Trophoblast cell (in vitro differentiated cells and primary cell): ENCODE results near the gene CDK12.
"Not testable (repeated sequence)": the region's sequence is repeated elsewhere in the genome, so short reads cannot be mapped to it uniquely, and the experiment has no call there.

Source experiments
- DNase-seq, 2 donors: peaks; one replicate each; pipeline ENCODE4 v3.0.0-alpha.2; 2016
- H2AFZ ChIP-seq: 2 replicates; pipeline ENCODE4 v1.6.1; 2013; ENCODE audit warnings: low read length, moderate library complexity, mild to moderate bottlenecking; ENCODE audit not compliant: insufficient read depth, poor library complexity
- H2AK5ac ChIP-seq: 2 replicates; pipeline ENCODE4 v1.6.1; 2013; ENCODE audit warnings: mild to moderate bottlenecking, low read length
- H2BK120ac ChIP-seq: 2 replicates; pipeline ENCODE4 v1.6.1; 2013; ENCODE audit warnings: low read length, mild to moderate bottlenecking, moderate library complexity; ENCODE audit not compliant: insufficient read depth, poor library complexity
- H2BK12ac ChIP-seq: 2 replicates; pipeline ENCODE4 v1.6.1; 2013; ENCODE audit warnings: mild to moderate bottlenecking, low read length, moderate library complexity
- H2BK5ac ChIP-seq: 2 replicates; pipeline ENCODE4 v1.6.1; 2013; ENCODE audit warnings: low read length, low read depth, moderate library complexity, mild to moderate bottlenecking; ENCODE audit not compliant: poor library complexity
- H3K14ac ChIP-seq: 2 replicates; pipeline ENCODE4 v1.6.1; 2013; ENCODE audit warnings: mild to moderate bottlenecking, low read length
- H3K18ac ChIP-seq: 2 replicates; pipeline ENCODE4 v1.6.1; 2013; ENCODE audit warnings: mild to moderate bottlenecking, low read length
- H3K23ac ChIP-seq: 2 replicates; pipeline ENCODE4 v1.6.1; 2013; ENCODE audit warnings: low read length
- H3K27ac ChIP-seq: 2 replicates; pipeline ENCODE4 v1.5.1; 2013; ENCODE audit warnings: low read depth, mild to moderate bottlenecking, inconsistent platforms, low read length, moderate library complexity
- H3K27me3 ChIP-seq: 2 replicates; pipeline ENCODE4 v1.6.1; 2013; ENCODE audit warnings: inconsistent platforms, mild to moderate bottlenecking, low read length, moderate library complexity; ENCODE audit not compliant: insufficient read depth
- H3K36me3 ChIP-seq, 2 experiments: 1 replicate in 1 of 2; 2 replicates in 1 of 2; pipeline ENCODE4 v1.6.1; 2013; ENCODE audit warnings: low read length in 2 of 2, mild to moderate bottlenecking in 2 of 2, moderate library complexity in 1 of 2; ENCODE audit not compliant: insufficient read depth in 2 of 2, control insufficient read depth in 1 of 2
- H3K4ac ChIP-seq: 2 replicates; pipeline ENCODE4 v1.6.1; 2013; ENCODE audit warnings: low read depth, mild to moderate bottlenecking, low read length, moderate library complexity
- H3K4me1 ChIP-seq, 2 experiments: 1 replicate in 1 of 2; 2 replicates in 1 of 2; pipeline ENCODE4 v1.6.1; 2013; ENCODE audit warnings: low read length in 2 of 2, mild to moderate bottlenecking in 2 of 2, moderate library complexity in 1 of 2; ENCODE audit not compliant: insufficient read depth in 2 of 2, control insufficient read depth in 1 of 2
- H3K4me2 ChIP-seq: 2 replicates; pipeline ENCODE4 v1.6.1; 2013; ENCODE audit warnings: inconsistent platforms, mild to moderate bottlenecking, low read length, moderate library complexity
- H3K4me3 ChIP-seq: 2 replicates; pipeline ENCODE4 v1.5.1; 2013; ENCODE audit warnings: mild to moderate bottlenecking, low read depth, low read length, inconsistent platforms
- H3K79me1 ChIP-seq: one replicate; pipeline ENCODE4 v1.6.1; 2013; ENCODE audit warnings: low read length
- H3K79me2 ChIP-seq: 2 replicates; pipeline ENCODE4 v1.6.1; 2013; ENCODE audit warnings: low read length, mild to moderate bottlenecking; ENCODE audit not compliant: control insufficient read depth, insufficient read depth, poor library complexity
- H3K9ac ChIP-seq: 2 replicates; pipeline ENCODE4 v1.6.1; 2013; ENCODE audit warnings: mild to moderate bottlenecking, low read length
- H3K9me3 ChIP-seq: 2 replicates; pipeline ENCODE4 v1.6.1; 2013; ENCODE audit warnings: low read depth, mild to moderate bottlenecking, control low read depth, inconsistent platforms, low read length; ENCODE audit not compliant: insufficient read depth
- H4K12ac ChIP-seq: 2 replicates; pipeline ENCODE4 v1.6.1; 2013; ENCODE audit warnings: low read depth, mild to moderate bottlenecking, low read length, moderate library complexity
- H4K8ac ChIP-seq: 2 replicates; pipeline ENCODE4 v1.6.1; 2013; ENCODE audit warnings: low read depth, mild to moderate bottlenecking, low read length, moderate library complexity
- H4K91ac ChIP-seq: one replicate; pipeline ENCODE4 v1.6.1; 2013; ENCODE audit warnings: low read depth, mild to moderate bottlenecking, low read length, moderate library complexity
- WGBS: extraction: QIAGEN DNeasy Blood & Tissue Kit; methylation state at CpG from one replicate; pipeline ENCODE4 v1.1.7; 2013; ENCODE audit warnings: missing lambda C conversion rate; ENCODE audit not compliant: insufficient read length, insufficient coverage; ENCODE audit errors: extremely low coverage; 5-methylcytosine and 5-hydroxymethylcytosine counted together

Gene CDK12

DNA sequence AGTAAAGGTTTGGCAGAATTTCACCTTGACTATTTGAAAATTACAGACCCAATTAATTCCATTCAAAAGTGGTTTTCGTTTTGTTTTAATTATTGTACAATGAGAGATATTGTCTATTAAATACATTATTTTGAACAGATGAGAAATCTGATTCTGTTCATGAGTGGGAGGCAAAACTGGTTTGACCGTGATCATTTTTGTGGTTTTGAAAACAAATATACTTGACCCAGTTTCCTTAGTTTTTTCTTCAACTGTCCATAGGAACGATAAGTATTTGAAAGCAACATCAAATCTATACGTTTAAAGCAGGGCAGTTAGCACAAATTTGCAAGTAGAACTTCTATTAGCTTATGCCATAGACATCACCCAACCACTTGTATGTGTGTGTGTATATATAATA, 72.6 kb downstream of the CDK12 start:
- H3K4ac ChIP-seq: no peak overlapping the region
- H3K9ac ChIP-seq: no peak overlapping the region
- peaks cover 9 to 12% of the 10 kb centered on the region in 2 experiments for H3K36me3 ChIP-seq
- H2AFZ ChIP-seq: no peak overlapping the region
- H3K23ac ChIP-seq: no peak overlapping the region
- no peak overlapping the region for H3K4me3 ChIP-seq
- H2BK5ac ChIP-seq: no peak overlapping the region
- H3K4me2 ChIP-seq: no peak overlapping the region
- no peak overlapping the region for H2AK5ac ChIP-seq
- no peak overlapping the region for H3K27ac ChIP-seq
- no peaks in the 10 kb centered on the region for H3K27me3 ChIP-seq
- WGBS: no CpG with 5 or more reads among the region's 4 CpGs
- H3K14ac ChIP-seq: no peak overlapping the region
- peak in 1 of 2 donors; percentile 4 for DNase-seq
- H4K12ac ChIP-seq: no peak overlapping the region
- H3K18ac ChIP-seq: no peak overlapping the region
- H3K79me1 ChIP-seq: no peaks in the 10 kb centered on the region
- no peaks in the 10 kb centered on the region for H3K4me1 ChIP-seq
- no peaks in the 10 kb centered on the region for H3K9me3 ChIP-seq
- H3K79me2 ChIP-seq: no peaks in the 10 kb centered on the region
- no peak overlapping the region for H2BK120ac ChIP-seq
- no peak overlapping the region for H4K91ac ChIP-seq
- no peak overlapping the region for H2BK12ac ChIP-seq
- no peak overlapping the region for H4K8ac ChIP-seq

DNA sequence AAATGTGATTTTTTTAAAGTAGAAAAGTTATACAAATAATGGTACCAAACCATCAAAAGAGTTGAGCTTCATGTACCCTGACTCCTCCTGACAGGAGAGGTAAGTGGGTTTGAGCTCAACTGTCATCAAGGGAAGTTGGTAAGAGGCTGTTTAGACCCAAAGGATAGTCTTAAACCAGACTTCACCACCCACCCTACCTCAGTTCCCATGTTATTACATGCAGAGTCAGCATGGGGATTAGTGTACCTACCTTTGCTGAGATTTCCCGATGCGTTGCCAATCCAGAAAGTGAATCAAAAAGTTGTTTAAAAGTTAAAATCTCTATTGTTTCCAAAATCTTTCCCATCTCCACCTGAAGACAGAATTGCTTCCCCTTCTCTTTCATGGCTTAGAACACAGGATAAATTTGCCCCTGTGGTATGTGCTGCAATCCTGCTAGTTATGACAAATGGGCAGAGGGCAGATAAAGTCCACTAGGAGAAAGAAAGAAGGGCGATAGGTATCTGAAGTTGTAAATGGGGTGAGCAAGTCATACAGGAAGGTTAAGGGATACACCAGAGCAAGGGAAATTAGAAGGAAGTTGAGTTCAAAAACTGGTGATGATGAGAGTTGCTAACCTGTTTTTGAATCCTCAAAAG, 73.6 kb downstream of the CDK12 start:
- H3K4me3 ChIP-seq: no peak overlapping the region
- H2BK12ac ChIP-seq: no peak overlapping the region
- no peak overlapping the region for H4K91ac ChIP-seq
- H3K27me3 ChIP-seq: no peaks in the 10 kb centered on the region
- no peak overlapping the region for H3K23ac ChIP-seq
- H2BK120ac ChIP-seq: no peak overlapping the region
- H3K4me1 ChIP-seq: no peaks in the 10 kb centered on the region
- H3K27ac ChIP-seq: no peak overlapping the region
- no CpG with 5 or more reads among the region's 3 CpGs for WGBS
- H2AFZ ChIP-seq: no peak overlapping the region
- H3K4ac ChIP-seq: no peak overlapping the region
- no peaks in the 10 kb centered on the region for H3K79me1 ChIP-seq
- no peak for DNase-seq
- no peak overlapping the region for H2BK5ac ChIP-seq
- no peak overlapping the region for H3K9ac ChIP-seq
- no peak overlapping the region for H3K4me2 ChIP-seq
- no peak overlapping the region for H4K8ac ChIP-seq
- no peak overlapping the region for H2AK5ac ChIP-seq
- no peak overlapping the region for H4K12ac ChIP-seq
- no peak overlapping the region for H3K14ac ChIP-seq
- no peaks in the 10 kb centered on the region for H3K9me3 ChIP-seq
- H3K79me2 ChIP-seq: no peaks in the 10 kb centered on the region
- H3K18ac ChIP-seq: no peak overlapping the region
- peaks cover 9 to 10% of the 10 kb centered on the region in 2 experiments for H3K36me3 ChIP-seq

DNA sequence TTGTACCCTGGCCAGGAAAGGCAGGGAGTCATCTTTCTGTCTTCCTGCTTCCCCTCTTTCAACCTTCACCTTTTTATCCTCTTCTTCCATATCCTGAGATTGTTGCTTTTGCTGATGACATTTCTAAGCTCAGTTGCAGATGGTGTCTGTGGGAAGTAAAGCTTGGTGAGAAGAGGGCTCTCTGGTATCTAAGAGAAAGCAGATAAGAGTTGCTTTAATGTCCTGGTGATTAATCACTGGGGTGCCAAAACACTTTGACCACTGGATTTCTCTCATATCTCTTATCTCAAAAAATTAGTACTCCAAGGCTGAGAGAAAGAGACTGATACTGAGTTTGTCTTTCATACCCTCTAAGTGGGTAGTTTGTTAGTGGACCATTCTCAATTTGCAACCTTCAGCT, 75.2 kb downstream of the CDK12 start:
- DNase-seq: no peak
- H4K91ac ChIP-seq: no peak overlapping the region
- H3K18ac ChIP-seq: no peak overlapping the region
- no peak overlapping the region for H2BK120ac ChIP-seq
- no peak overlapping the region for H3K14ac ChIP-seq
- no peaks in the 10 kb centered on the region for H3K36me3 ChIP-seq
- no peaks in the 10 kb centered on the region for H3K9me3 ChIP-seq
- H3K4me2 ChIP-seq: no peak overlapping the region
- H2BK5ac ChIP-seq: no peak overlapping the region
- no peak overlapping the region for H3K23ac ChIP-seq
- H3K27me3 ChIP-seq: no peaks in the 10 kb centered on the region
- no peak overlapping the region for H4K12ac ChIP-seq
- no peak overlapping the region for H3K4ac ChIP-seq
- no peaks in the 10 kb centered on the region for H3K79me1 ChIP-seq
- no peaks in the 10 kb centered on the region for H3K4me1 ChIP-seq
- H3K79me2 ChIP-seq: no peaks in the 10 kb centered on the region
- H2AFZ ChIP-seq: no peak overlapping the region
- H4K8ac ChIP-seq: no peak overlapping the region
- no peak overlapping the region for H2BK12ac ChIP-seq
- H3K27ac ChIP-seq: no peak overlapping the region
- H2AK5ac ChIP-seq: no peak overlapping the region
- H3K9ac ChIP-seq: no peak overlapping the region
- H3K4me3 ChIP-seq: no peak overlapping the region

DNA sequence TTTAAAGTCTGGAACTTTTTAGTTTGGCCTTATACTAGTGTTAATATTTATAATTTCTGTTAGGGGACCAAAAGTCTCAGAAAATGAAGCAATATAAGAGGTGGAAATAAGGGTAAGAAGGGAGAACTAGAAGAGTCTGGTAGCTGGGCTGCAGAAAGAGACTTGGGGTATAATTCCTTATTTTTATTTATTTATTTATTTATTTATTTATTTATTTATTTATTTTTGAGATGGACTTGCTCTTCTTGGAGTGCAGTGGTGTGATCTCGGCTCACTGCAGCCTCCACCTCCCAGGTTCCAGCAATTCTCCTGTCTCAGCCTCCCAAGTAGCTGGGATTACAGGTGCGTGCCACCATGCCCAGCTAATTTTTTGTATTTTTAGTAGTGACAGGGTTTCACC, 76.1 kb downstream of the CDK12 start:
- H4K8ac ChIP-seq, H3K14ac ChIP-seq, H3K9me3 ChIP-seq, H3K9ac ChIP-seq, H3K27ac ChIP-seq, H3K79me1 ChIP-seq, H3K79me2 ChIP-seq, H2BK5ac ChIP-seq, H3K27me3 ChIP-seq, H4K91ac ChIP-seq, H2BK12ac ChIP-seq, H3K4me3 ChIP-seq, H3K4me2 ChIP-seq, H2BK120ac ChIP-seq, H3K36me3 ChIP-seq, H2AK5ac ChIP-seq, H2AFZ ChIP-seq, H3K18ac ChIP-seq, H3K4ac ChIP-seq, H3K23ac ChIP-seq, H4K12ac ChIP-seq, H3K4me1 ChIP-seq, DNase-seq: not testable (repeated sequence)
- WGBS: no CpG with 5 or more reads among the region's 2 CpGs
